ENCODE results near the gene BID.

GRCh38 chr22:17764036-17764435, 10.2 kb downstream of the BID start:
- TF ChIP-seq, protein P1, sequence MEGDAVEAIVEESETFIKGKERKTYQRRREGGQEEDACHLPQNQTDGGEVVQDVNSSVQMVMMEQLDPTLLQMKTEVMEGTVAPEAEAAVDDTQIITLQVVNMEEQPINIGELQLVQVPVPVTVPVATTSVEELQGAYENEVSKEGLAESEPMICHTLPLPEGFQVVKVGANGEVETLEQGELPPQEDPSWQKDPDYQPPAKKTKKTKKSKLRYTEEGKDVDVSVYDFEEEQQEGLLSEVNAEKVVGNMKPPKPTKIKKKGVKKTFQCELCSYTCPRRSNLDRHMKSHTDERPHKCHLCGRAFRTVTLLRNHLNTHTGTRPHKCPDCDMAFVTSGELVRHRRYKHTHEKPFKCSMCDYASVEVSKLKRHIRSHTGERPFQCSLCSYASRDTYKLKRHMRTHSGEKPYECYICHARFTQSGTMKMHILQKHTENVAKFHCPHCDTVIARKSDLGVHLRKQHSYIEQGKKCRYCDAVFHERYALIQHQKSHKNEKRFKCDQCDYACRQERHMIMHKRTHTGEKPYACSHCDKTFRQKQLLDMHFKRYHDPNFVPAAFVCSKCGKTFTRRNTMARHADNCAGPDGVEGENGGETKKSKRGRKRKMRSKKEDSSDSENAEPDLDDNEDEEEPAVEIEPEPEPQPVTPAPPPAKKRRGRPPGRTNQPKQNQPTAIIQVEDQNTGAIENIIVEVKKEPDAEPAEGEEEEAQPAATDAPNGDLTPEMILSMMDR (IDR thresholded peaks at IDR 0.05), result no peak
- TF ChIP-seq POLR2AphosphoS5 (IDR thresholded peaks at IDR 0.05; ENCODE audit: low read depth, low read length), result no peak
